Suprapubic skin (tissue), 4 donors: ENCODE data around the gene KSR1. TPM values are rescaled to one million over a fixed set of nuclear protein-coding genes. Genes with fewer than 3 reads are reported as not detected.

Experiments used
- DNase-seq, 2 donors: peaks; one replicate each; pipeline ENCODE4 v3.0.0-alpha.2; 2019; ENCODE audit warnings: low spot score in 2 of 2
- H3K27ac ChIP-seq: fragments of 200-600 bp; sonication (generic); one replicate; pipeline ENCODE4 v1.5.1; 2019
- H3K27me3 ChIP-seq: fragments of 200-600 bp; sonication (generic); one replicate; pipeline ENCODE4 v1.5.1; 2019
- H3K36me3 ChIP-seq: fragments of 200-600 bp; sonication (generic); one replicate; pipeline ENCODE4 v1.5.1; 2019
- H3K4me1 ChIP-seq: fragments of 200-600 bp; sonication (generic); one replicate; pipeline ENCODE4 v1.5.1; 2019
- H3K4me3 ChIP-seq: fragments of 200-600 bp; sonication (generic); one replicate; pipeline ENCODE4 v1.5.1; 2019; ENCODE audit warnings: mild to moderate bottlenecking
- H3K9me3 ChIP-seq: fragments of 200-600 bp; sonication (generic); one replicate; pipeline ENCODE4 v1.5.1; 2019
- CTCF ChIP-seq, 2 donors: fragments of 200-600 bp in 1 of 2; fragments of 450-650 bp in 1 of 2; sonication (generic) in 1 of 2; IDR thresholded peaks; one replicate each; pipeline ENCODE4 v1.5.1; 2016 to 2019; ENCODE audit warnings: antibody characterized with exemption in 2 of 2, mild to moderate bottlenecking in 1 of 2, moderate library complexity in 1 of 2
- EP300 ChIP-seq: sonication (generic); formaldehyde crosslinking; IDR thresholded peaks from one replicate; pipeline ENCODE4 v1.6.1; 2017; ENCODE audit warnings: antibody characterized with exemption
- POLR2A ChIP-seq, 2 donors: fragments of 450-650 bp; IDR thresholded peaks; one replicate each; pipeline ENCODE4 v1.6.1; 2017; ENCODE audit warnings: antibody characterized with exemption in 2 of 2, mild to moderate bottlenecking in 2 of 2, moderate library complexity in 2 of 2
- POLR2AphosphoS5 ChIP-seq, 3 donors: sonication (generic); formaldehyde crosslinking; IDR thresholded peaks; one replicate each; pipeline ENCODE4 v1.6.1; 2017; ENCODE audit warnings: antibody characterized with exemption in 3 of 3
- WGBS: methylation state at CpG from one replicate; pipeline ENCODE4 v1.1.5; 2018; 5-methylcytosine and 5-hydroxymethylcytosine counted together
- total RNA-seq, 4 donors: library from RNA; depleted of rRNA; stranded (reverse); fragments of >200 nt; gene quantifications; one replicate each; pipeline ENCODE4 v1.1.0, GENCODE V29; 2016

Gene KSR1
- total RNA-seq, 4 donors from 2014 or later: 38.1 to 54.0 (median 49.5) TPM

- Histone ChIP-seq H3K27ac (no peak overlapping the region), H3K36me3 (peaks cover 12% of the 10 kb centered on the region), H3K4me1 (no peaks in the 10 kb centered on the region), H3K27me3 (no peaks in the 10 kb centered on the region), H3K4me3 (no peak overlapping the region), H3K9me3 (no peaks in the 10 kb centered on the region)
- WGBS: 85% methylated on average over 4 of the region's 4 CpGs
- no peak for DNase-seq
- TF ChIP-seq CTCF (IDR thresholded peaks at IDR 0.05) (no peak), POLR2A (IDR thresholded peaks at IDR 0.05) (no peak), EP300 (no peak), POLR2AphosphoS5 (IDR thresholded peaks at IDR 0.05) (no peak)
These were observed 123.7 kb downstream of the KSR1 start for GRCh38 chr17:27579897-27580321.

GRCh38 chr17:27581016-27581415 is 124.8 kb downstream of the KSR1 start:
- no peak for DNase-seq
- WGBS: 80% methylated on average over 6 of the region's 6 CpGs

GRCh38 chr17:27582696-27583095 is 126.4 kb downstream of the KSR1 start:
- Histone ChIP-seq H3K36me3 (peaks cover 21% of the 10 kb centered on the region), H3K27me3 (no peaks in the 10 kb centered on the region), H3K27ac (no peak overlapping the region), H3K4me3 (no peak overlapping the region), H3K9me3 (no peaks in the 10 kb centered on the region), H3K4me1 (no peaks in the 10 kb centered on the region)
- no peak for DNase-seq
- WGBS: 96% methylated on average over 7 of the region's 18 CpGs
- TF ChIP-seq EP300 (no peak), POLR2AphosphoS5 (IDR thresholded peaks at IDR 0.05) (no peak), CTCF (IDR thresholded peaks at IDR 0.05) (no peak), POLR2A (IDR thresholded peaks at IDR 0.05) (no peak)

More at GRCh38 chr17:27581016-27581415, 124.8 kb downstream of the KSR1 start:
- H3K4me1 ChIP-seq: no peaks in the 10 kb centered on the region
- H3K27me3 ChIP-seq: no peaks in the 10 kb centered on the region
- TF ChIP-seq POLR2AphosphoS5 (IDR thresholded peaks at IDR 0.05): no peak
- TF ChIP-seq CTCF (IDR thresholded peaks at IDR 0.05): no peak
- TF ChIP-seq POLR2A (IDR thresholded peaks at IDR 0.05): no peak
- peaks cover 17% of the 10 kb centered on the region for H3K36me3 ChIP-seq
- no peaks in the 10 kb centered on the region for H3K9me3 ChIP-seq
- no peak overlapping the region for H3K4me3 ChIP-seq
- no peak overlapping the region for H3K27ac ChIP-seq

- H3K9me3 ChIP-seq: no peaks in the 10 kb centered on the region
- no peak overlapping the region for H3K4me3 ChIP-seq
- H3K27ac ChIP-seq: no peak overlapping the region
- no peak for TF ChIP-seq POLR2A (IDR thresholded peaks at IDR 0.05)
- TF ChIP-seq EP300: no peak
- no peak for TF ChIP-seq CTCF (IDR thresholded peaks at IDR 0.05)
- no peak for TF ChIP-seq POLR2AphosphoS5 (IDR thresholded peaks at IDR 0.05)
- H3K36me3 ChIP-seq: peaks cover 38% of the 10 kb centered on the region
- no peaks in the 10 kb centered on the region for H3K4me1 ChIP-seq
- no peak for DNase-seq
- H3K27me3 ChIP-seq: no peaks in the 10 kb centered on the region
- 77% methylated on average over 9 of the region's 9 CpGs for WGBS
These were observed 129.0 kb downstream of the KSR1 start for GRCh38 chr17:27585153-27585681.

- Histone ChIP-seq H3K4me1 (no peaks in the 10 kb centered on the region), H3K4me3 (no peak overlapping the region), H3K9me3 (no peaks in the 10 kb centered on the region), H3K27me3 (no peaks in the 10 kb centered on the region), H3K27ac (no peak overlapping the region), H3K36me3 (peaks cover 38% of the 10 kb centered on the region)
- TF ChIP-seq POLR2A (IDR thresholded peaks at IDR 0.05): no peak
- no peak for TF ChIP-seq CTCF (IDR thresholded peaks at IDR 0.05)
- no peak for TF ChIP-seq POLR2AphosphoS5 (IDR thresholded peaks at IDR 0.05)
- TF ChIP-seq EP300: no peak
- DNase-seq: no peak
- WGBS: 63% methylated on average over 2 of the region's 5 CpGs
These were observed 129.5 kb downstream of the KSR1 start for GRCh38 chr17:27585792-27586191.
